Measurements from ENCODE around the gene ZBTB17.

The ZBTB17 gene

GRCh38 chr1:15948595-15949452 is 27.1 kb downstream of the ZBTB17 start:
- Histone ChIP-seq H3K4me3 (ENCODE audit: low read length in 2 of 2) (no peak overlapping the region), H3K23ac (ENCODE audit: low read depth, low read length, poor library complexity) (no peak overlapping the region), H3K36me3 (replicated peaks in 1 of 2; ENCODE audit: control insufficient read depth in 2 of 2, insufficient read depth in 2 of 2, low read length in 2 of 2) (peaks cover 24 to 74% of the 10 kb centered on the region in 2 donors), H2BK15ac (ENCODE audit: low read length) (no peak overlapping the region), H4K8ac (ENCODE audit: low read depth, low read length) (no peak overlapping the region), H2BK12ac (ENCODE audit: low read length) (no peak overlapping the region), H2AK5ac (ENCODE audit: low read depth, low read length) (no peak overlapping the region), H3K27ac (replicated peaks; ENCODE audit: low read length) (no peak overlapping the region), H3K14ac (ENCODE audit: low read length) (peak overlapping the region; percentile 79), H3K9ac (ENCODE audit: low read depth, low read length, poor library complexity) (no peak overlapping the region), H2BK5ac (ENCODE audit: low read length) (no peak overlapping the region), H3K4me2 (ENCODE audit: insufficient read depth, low read length, poor library complexity, severe bottlenecking) (no peak overlapping the region), H3K9me3 (replicated peaks in 1 of 2; ENCODE audit: control insufficient read depth in 2 of 2, insufficient read depth in 1 of 2, low read depth in 1 of 2, low read length in 2 of 2) (no peaks in the 10 kb centered on the region), H3K79me1 (ENCODE audit: low read depth, low read length) (peaks cover 10% of the 10 kb centered on the region), H3K4ac (ENCODE audit: low read length) (no peak overlapping the region), H2BK120ac (ENCODE audit: low read depth, low read length) (no peak overlapping the region), H2AFZ (ENCODE audit: low read length) (no peak overlapping the region), H3K4me1 (ENCODE audit: control insufficient read depth in 2 of 2, insufficient read depth in 1 of 2, low read depth in 1 of 2, low read length in 2 of 2) (peaks cover 4 to 29% of the 10 kb centered on the region in 2 donors), H4K91ac (ENCODE audit: low read depth, low read length, poor library complexity) (no peak overlapping the region), H3K27me3 (ENCODE audit: control insufficient read depth in 3 of 3, insufficient read depth in 3 of 3, low read depth in 1 of 3, low read length in 3 of 3) (no peaks in the 10 kb centered on the region), H3K18ac (ENCODE audit: low read length) (no peak overlapping the region)
- DNase-seq (ENCODE audit: low spot score) = no peak
- WGBS, 2 donors (ENCODE audit: extremely low coverage in 2 of 2, insufficient read length in 2 of 2, insufficient replicate concordance in 1 of 2) = no CpG with 5 or more reads among the region's 15 CpGs

GRCh38 chr1:15948091-15948591 is 27.8 kb downstream of the ZBTB17 start:
- Histone ChIP-seq H3K4me2 (ENCODE audit: insufficient read depth, low read length, poor library complexity, severe bottlenecking) (no peak overlapping the region), H3K4me3 (ENCODE audit: low read length in 2 of 2) (no peak overlapping the region)

GRCh38 chr1:15947382-15948090 is 28.4 kb downstream of the ZBTB17 start:
- no peak overlapping the region for H2AK5ac ChIP-seq (ENCODE audit: low read depth, low read length)
- H3K27me3 ChIP-seq (ENCODE audit: control insufficient read depth in 3 of 3, insufficient read depth in 3 of 3, low read depth in 1 of 3, low read length in 3 of 3) = no peaks in the 10 kb centered on the region
- H4K8ac ChIP-seq (ENCODE audit: low read depth, low read length) = no peak overlapping the region
- H3K23ac ChIP-seq (ENCODE audit: low read depth, low read length, poor library complexity) = peak overlapping the region; percentile 25
- H3K4me3 ChIP-seq (ENCODE audit: low read length in 2 of 2) = no peak overlapping the region
- no peak overlapping the region for H3K14ac ChIP-seq (ENCODE audit: low read length)
- no peak for DNase-seq (ENCODE audit: low spot score)
- H2BK120ac ChIP-seq (ENCODE audit: low read depth, low read length) = no peak overlapping the region
- H2BK15ac ChIP-seq (ENCODE audit: low read length) = no peak overlapping the region
- no peak overlapping the region for H2AFZ ChIP-seq (ENCODE audit: low read length)
- H3K79me1 ChIP-seq (ENCODE audit: low read depth, low read length) = peaks cover 10% of the 10 kb centered on the region
- WGBS, 2 donors (ENCODE audit: extremely low coverage in 2 of 2, insufficient read length in 2 of 2, insufficient replicate concordance in 1 of 2) = no CpG with 5 or more reads among the region's 10 CpGs
- no peaks in the 10 kb centered on the region for H3K9me3 ChIP-seq (replicated peaks in 1 of 2; ENCODE audit: control insufficient read depth in 2 of 2, insufficient read depth in 1 of 2, low read depth in 1 of 2, low read length in 2 of 2)
- H3K9ac ChIP-seq (ENCODE audit: low read depth, low read length, poor library complexity) = peak overlapping the region; percentile 78
- no peak overlapping the region for H3K27ac ChIP-seq (replicated peaks; ENCODE audit: low read length)
- H2BK12ac ChIP-seq (ENCODE audit: low read length) = no peak overlapping the region
- H3K4me2 ChIP-seq (ENCODE audit: insufficient read depth, low read length, poor library complexity, severe bottlenecking) = no peak overlapping the region
- H2BK5ac ChIP-seq (ENCODE audit: low read length) = no peak overlapping the region
- H3K4me1 ChIP-seq (ENCODE audit: control insufficient read depth in 2 of 2, insufficient read depth in 1 of 2, low read depth in 1 of 2, low read length in 2 of 2) = peaks cover 2 to 24% of the 10 kb centered on the region in 2 donors
- H3K4ac ChIP-seq (ENCODE audit: low read length) = no peak overlapping the region
- peaks cover 33 to 80% of the 10 kb centered on the region in 2 donors for H3K36me3 ChIP-seq (replicated peaks in 1 of 2; ENCODE audit: control insufficient read depth in 2 of 2, insufficient read depth in 2 of 2, low read length in 2 of 2)
- peak overlapping the region; percentile 48 for H3K18ac ChIP-seq (ENCODE audit: low read length)
- H4K91ac ChIP-seq (ENCODE audit: low read depth, low read length, poor library complexity) = peak overlapping the region; percentile 32

More at GRCh38 chr1:15948091-15948591, 27.8 kb downstream of the ZBTB17 start:
- Histone ChIP-seq H3K9me3 (replicated peaks in 1 of 2; ENCODE audit: control insufficient read depth in 2 of 2, insufficient read depth in 1 of 2, low read depth in 1 of 2, low read length in 2 of 2) (no peaks in the 10 kb centered on the region), H2AK5ac (ENCODE audit: low read depth, low read length) (no peak overlapping the region), H3K14ac (ENCODE audit: low read length) (peak overlapping the region; percentile 79), H3K18ac (ENCODE audit: low read length) (no peak overlapping the region), H2AFZ (ENCODE audit: low read length) (no peak overlapping the region), H3K4ac (ENCODE audit: low read length) (no peak overlapping the region), H2BK120ac (ENCODE audit: low read depth, low read length) (no peak overlapping the region), H3K79me1 (ENCODE audit: low read depth, low read length) (peaks cover 10% of the 10 kb centered on the region), H3K27me3 (ENCODE audit: control insufficient read depth in 3 of 3, insufficient read depth in 3 of 3, low read depth in 1 of 3, low read length in 3 of 3) (no peaks in the 10 kb centered on the region), H3K9ac (ENCODE audit: low read depth, low read length, poor library complexity) (no peak overlapping the region), H2BK5ac (ENCODE audit: low read length) (no peak overlapping the region), H3K36me3 (replicated peaks in 1 of 2; ENCODE audit: control insufficient read depth in 2 of 2, insufficient read depth in 2 of 2, low read length in 2 of 2) (peaks cover 30 to 78% of the 10 kb centered on the region in 2 donors), H3K27ac (replicated peaks; ENCODE audit: low read length) (no peak overlapping the region), H4K8ac (ENCODE audit: low read depth, low read length) (no peak overlapping the region), H2BK15ac (ENCODE audit: low read length) (no peak overlapping the region), H3K23ac (ENCODE audit: low read depth, low read length, poor library complexity) (peak overlapping the region; percentile 25), H4K91ac (ENCODE audit: low read depth, low read length, poor library complexity) (no peak overlapping the region), H2BK12ac (ENCODE audit: low read length) (no peak overlapping the region), H3K4me1 (ENCODE audit: control insufficient read depth in 2 of 2, insufficient read depth in 1 of 2, low read depth in 1 of 2, low read length in 2 of 2) (peaks cover 2 to 24% of the 10 kb centered on the region in 2 donors)
- WGBS, 2 donors (ENCODE audit: extremely low coverage in 2 of 2, insufficient read length in 2 of 2, insufficient replicate concordance in 1 of 2) = no CpG with 5 or more reads among the region's 16 CpGs
- no peak for DNase-seq (ENCODE audit: low spot score)

All from neuronal stem cell (in vitro differentiated cells).